Smooth muscle cell (in vitro differentiated cells): ENCODE data around the gene DPP6. TPM values are rescaled to one million over a fixed set of nuclear protein-coding genes. Genes with fewer than 3 reads are reported as not detected.

Experiments used
- DNase-seq: peaks from one replicate; lab custom pipeline; 2025; ENCODE audit not compliant: unreplicated experiment; lab: John Stamatoyannopoulos, UW
- H2AFZ ChIP-seq: fragments of 200-600 bp; sonication (generic); 2 replicates; pipeline ENCODE4 v1.6.0; 2016; ENCODE audit warnings: antibody characterized with exemption, low read depth, mild to moderate bottlenecking
- H3F3A ChIP-seq: fragments of 200-600 bp; sonication (generic); 2 replicates; pipeline ENCODE4 v1.6.0; 2017; ENCODE audit warnings: antibody characterized with exemption, low read depth
- H3K27ac ChIP-seq: fragments of 200-600 bp; sonication (generic); 2 replicates; pipeline ENCODE4 v1.5.1; 2016; ENCODE audit warnings: low read depth, mild to moderate bottlenecking
- H3K27me3 ChIP-seq: fragments of 200-600 bp; sonication (generic); 2 replicates; pipeline ENCODE4 v1.6.1; 2016; ENCODE audit warnings: low read depth, mild to moderate bottlenecking
- H3K36me3 ChIP-seq: fragments of 200-600 bp; sonication (generic); 2 replicates; pipeline ENCODE4 v1.5.1; 2016; ENCODE audit warnings: low read depth
- H3K4me1 ChIP-seq: fragments of 200-600 bp; sonication (generic); 2 replicates; pipeline ENCODE4 v1.5.1; 2016; ENCODE audit warnings: low read depth
- H3K4me2 ChIP-seq: fragments of 200-600 bp; sonication (generic); 2 replicates; pipeline ENCODE4 v1.6.0; 2016; ENCODE audit warnings: mild to moderate bottlenecking
- H3K4me3 ChIP-seq: fragments of 200-600 bp; sonication (generic); 2 replicates; pipeline ENCODE4 v1.5.1; 2016; ENCODE audit warnings: mild to moderate bottlenecking
- H3K79me2 ChIP-seq: fragments of 200-600 bp; sonication (generic); 2 replicates; pipeline ENCODE4 v1.6.0; 2016; ENCODE audit warnings: low read depth, mild to moderate bottlenecking
- H3K9ac ChIP-seq: fragments of 200-600 bp; sonication (generic); 2 replicates; pipeline ENCODE4 v1.6.0; 2016; ENCODE audit warnings: low read depth
- H3K9me3 ChIP-seq: fragments of 200-600 bp; sonication (generic); replicated peaks from 2 replicates; pipeline ENCODE4 v1.5.1; 2016; ENCODE audit warnings: low read depth
- H4K20me1 ChIP-seq: fragments of 200-600 bp; sonication (generic); 2 replicates; pipeline ENCODE4 v1.6.0; 2016; ENCODE audit warnings: low read depth
- WGBS: methylation state at CpG from one replicate; pipeline ENCODE4 v1.1.7; 2016; ENCODE audit warnings: low lambda C conversion rate; 5-methylcytosine and 5-hydroxymethylcytosine counted together
- polyA plus RNA-seq: library from polyadenylated mRNA; unstranded; fragments of >200 nt; fragmentation: Nextera tagmentation; extraction: Ambion mirVana; gene quantifications from 2 replicates; pipeline ENCODE4 v1.2.1, GENCODE V29; 2016
- total RNA-seq: library from RNA; depleted of rRNA; stranded (reverse); fragments of >200 nt; gene quantifications from 2 replicates; pipeline ENCODE4 v1.2.3, GENCODE V29; 2014
- TF ChIP-seq, protein P1 (sequence below): fragments of 200-600 bp; sonication (generic); IDR thresholded peaks from 2 replicates; pipeline ENCODE4 v1.5.1; 2017; ENCODE audit warnings: borderline replicate concordance, mild to moderate bottlenecking, antibody characterized with exemption; ENCODE audit not compliant: insufficient read depth, poor library complexity, severe bottlenecking

DPP6 gene
- total and polyA plus RNA-seq, 2 experiments from 2014 or later = 0.72 TPM; not detected in 1

DNA sequence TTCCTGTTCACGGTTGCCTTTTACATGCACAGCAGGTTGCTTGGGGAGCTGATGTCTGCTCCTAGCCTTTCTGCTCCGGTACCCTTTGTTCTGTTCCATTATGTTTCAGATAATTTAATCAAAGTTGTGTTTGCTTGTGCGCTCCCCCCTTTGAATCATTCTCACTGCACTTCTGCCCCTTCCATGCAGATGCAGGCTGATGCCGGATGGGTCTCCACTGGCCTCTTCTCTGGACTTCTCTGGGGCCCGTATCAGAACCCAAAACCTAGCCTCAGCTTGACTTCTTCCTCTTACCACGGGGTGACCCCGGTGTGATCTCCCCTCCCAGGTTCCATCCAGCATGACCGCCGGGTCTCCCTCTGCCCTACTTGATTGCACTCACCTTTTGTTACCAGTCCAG is 272.0 kb downstream of the DPP6 start:
- H3K36me3 ChIP-seq = no peaks in the 10 kb centered on the region
- H3K27me3 ChIP-seq = no peaks in the 10 kb centered on the region
- H3K4me3 ChIP-seq = no peak overlapping the region
- H3K79me2 ChIP-seq = no peaks in the 10 kb centered on the region
- no peaks in the 10 kb centered on the region for H3F3A ChIP-seq
- H3K9ac ChIP-seq = no peak overlapping the region
- H2AFZ ChIP-seq = no peak overlapping the region
- no peaks in the 10 kb centered on the region for H3K4me1 ChIP-seq
- H3K27ac ChIP-seq = no peak overlapping the region
- no peaks in the 10 kb centered on the region for H3K9me3 ChIP-seq
- no peak overlapping the region for H3K4me2 ChIP-seq
- no peak for DNase-seq
- 92% methylated on average over 9 of the region's 9 CpGs for WGBS
- TF ChIP-seq, protein P1, sequence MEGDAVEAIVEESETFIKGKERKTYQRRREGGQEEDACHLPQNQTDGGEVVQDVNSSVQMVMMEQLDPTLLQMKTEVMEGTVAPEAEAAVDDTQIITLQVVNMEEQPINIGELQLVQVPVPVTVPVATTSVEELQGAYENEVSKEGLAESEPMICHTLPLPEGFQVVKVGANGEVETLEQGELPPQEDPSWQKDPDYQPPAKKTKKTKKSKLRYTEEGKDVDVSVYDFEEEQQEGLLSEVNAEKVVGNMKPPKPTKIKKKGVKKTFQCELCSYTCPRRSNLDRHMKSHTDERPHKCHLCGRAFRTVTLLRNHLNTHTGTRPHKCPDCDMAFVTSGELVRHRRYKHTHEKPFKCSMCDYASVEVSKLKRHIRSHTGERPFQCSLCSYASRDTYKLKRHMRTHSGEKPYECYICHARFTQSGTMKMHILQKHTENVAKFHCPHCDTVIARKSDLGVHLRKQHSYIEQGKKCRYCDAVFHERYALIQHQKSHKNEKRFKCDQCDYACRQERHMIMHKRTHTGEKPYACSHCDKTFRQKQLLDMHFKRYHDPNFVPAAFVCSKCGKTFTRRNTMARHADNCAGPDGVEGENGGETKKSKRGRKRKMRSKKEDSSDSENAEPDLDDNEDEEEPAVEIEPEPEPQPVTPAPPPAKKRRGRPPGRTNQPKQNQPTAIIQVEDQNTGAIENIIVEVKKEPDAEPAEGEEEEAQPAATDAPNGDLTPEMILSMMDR = no peak
- H4K20me1 ChIP-seq = no peaks in the 10 kb centered on the region

DNA sequence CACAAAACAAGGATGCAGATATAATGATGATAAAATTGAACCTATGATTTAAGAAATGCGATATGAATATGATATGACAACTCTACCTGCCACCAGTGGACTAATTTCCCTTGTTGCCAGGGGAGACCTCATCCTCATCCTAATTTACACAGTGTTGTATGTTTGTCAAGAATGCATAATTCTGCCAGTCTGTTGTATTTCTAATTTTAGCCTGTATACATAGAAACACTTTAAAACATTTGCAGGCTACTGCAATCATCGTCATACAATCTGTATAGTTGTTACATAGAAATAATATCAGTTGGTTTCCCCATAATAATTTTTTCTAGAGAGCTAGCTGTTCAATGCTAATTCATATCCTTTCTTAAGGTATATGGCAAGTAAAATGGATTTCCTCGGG is 274.2 kb downstream of the DPP6 start:
- Histone ChIP-seq H3K9ac (no peak overlapping the region), H3K4me1 (no peaks in the 10 kb centered on the region), H3K9me3 (no peaks in the 10 kb centered on the region), H3K36me3 (no peaks in the 10 kb centered on the region), H3K27me3 (no peaks in the 10 kb centered on the region), H3K27ac (no peak overlapping the region), H2AFZ (no peak overlapping the region), H3K79me2 (no peaks in the 10 kb centered on the region), H4K20me1 (no peaks in the 10 kb centered on the region), H3F3A (no peaks in the 10 kb centered on the region), H3K4me2 (no peak overlapping the region), H3K4me3 (no peak overlapping the region)
- DNase-seq = no peak
- WGBS = 76% methylated on average over 3 of the region's 3 CpGs
- TF ChIP-seq, protein P1 = no peak

DNA sequence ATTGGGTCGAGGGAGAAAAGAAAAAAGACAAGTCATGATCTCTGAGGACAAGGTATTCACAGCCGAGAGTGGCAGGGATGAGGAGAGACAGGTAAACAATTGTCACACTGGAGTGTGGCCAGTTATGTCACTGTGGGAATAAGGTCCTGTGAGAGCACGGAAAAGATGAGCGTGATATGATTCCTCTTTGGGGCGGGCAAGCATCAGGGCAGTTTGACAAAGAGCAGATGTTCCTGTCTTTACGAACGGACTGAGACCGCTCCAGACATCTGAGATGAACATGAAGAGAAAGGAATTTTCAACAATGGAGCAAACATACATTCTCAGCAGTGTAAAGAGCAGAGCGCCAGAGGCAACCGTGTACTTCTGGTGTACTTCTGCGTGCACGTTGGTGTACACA is 278.1 kb downstream of the DPP6 start:
- TF ChIP-seq, protein P1 = no peak
- no peaks in the 10 kb centered on the region for H3F3A ChIP-seq
- no peak overlapping the region for H3K4me2 ChIP-seq
- no peaks in the 10 kb centered on the region for H3K4me1 ChIP-seq
- DNase-seq = no peak
- H3K9me3 ChIP-seq = no peaks in the 10 kb centered on the region
- 81% methylated on average over 12 of the region's 12 CpGs for WGBS
- no peaks in the 10 kb centered on the region for H3K27me3 ChIP-seq
- H3K79me2 ChIP-seq = no peaks in the 10 kb centered on the region
- H3K9ac ChIP-seq = no peak overlapping the region
- H4K20me1 ChIP-seq = no peaks in the 10 kb centered on the region
- no peak overlapping the region for H3K4me3 ChIP-seq
- H3K27ac ChIP-seq = no peak overlapping the region
- no peaks in the 10 kb centered on the region for H3K36me3 ChIP-seq
- H2AFZ ChIP-seq = no peak overlapping the region

DNA sequence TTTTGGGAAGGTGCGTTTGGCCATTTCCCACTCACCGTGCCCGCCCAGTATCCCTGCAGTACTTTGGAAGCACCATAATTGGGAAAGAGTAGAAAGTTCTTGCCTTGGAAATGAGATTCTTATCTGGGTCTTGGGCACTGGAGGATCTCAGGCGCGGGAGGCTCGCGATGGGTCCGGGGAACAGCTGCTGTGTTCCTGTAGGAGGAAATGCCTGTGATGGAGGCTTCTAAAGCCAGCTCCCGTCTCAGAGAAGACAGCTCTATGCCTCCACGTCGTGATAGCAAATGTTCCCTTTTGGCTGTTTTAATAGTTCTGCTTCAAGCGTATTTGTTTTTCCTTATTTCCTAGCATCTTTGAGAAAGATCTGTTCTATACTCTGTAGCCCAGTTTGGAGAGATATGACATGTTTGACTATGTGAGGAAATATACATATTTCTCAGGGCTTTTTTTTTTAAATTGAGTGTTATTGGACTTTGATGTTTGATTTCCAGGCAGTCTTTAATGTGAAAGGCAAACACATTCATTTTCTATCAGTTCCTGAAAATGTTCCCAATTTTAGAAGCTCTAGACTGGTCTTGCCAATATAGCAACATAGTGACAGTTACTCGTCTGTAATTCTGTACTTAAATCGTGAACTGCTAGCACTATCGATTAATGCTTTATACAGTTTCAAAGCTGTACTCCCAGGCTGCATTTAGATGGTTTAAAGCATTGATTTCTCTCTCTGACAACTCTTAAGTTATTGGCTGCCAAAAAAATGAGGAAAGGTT is 280.8 kb downstream of the DPP6 start:
- Histone ChIP-seq H3K9me3 (no peaks in the 10 kb centered on the region), H3F3A (no peaks in the 10 kb centered on the region), H3K79me2 (no peaks in the 10 kb centered on the region), H3K4me2 (no peak overlapping the region), H3K27ac (no peak overlapping the region), H3K4me3 (no peak overlapping the region), H3K9ac (no peak overlapping the region), H3K27me3 (no peaks in the 10 kb centered on the region), H3K36me3 (no peaks in the 10 kb centered on the region), H2AFZ (no peak overlapping the region), H4K20me1 (no peaks in the 10 kb centered on the region), H3K4me1 (no peaks in the 10 kb centered on the region)
- 82% methylated on average over 15 of the region's 15 CpGs for WGBS
- TF ChIP-seq, protein P1 = no peak
- no peak for DNase-seq
